COLO668 (cell line): ENCODE results near the gene THAP3.

Experiments used
- DNase-seq: peaks from one replicate; lab custom pipeline; 2025; ENCODE audit not compliant: unreplicated experiment; lab: John Stamatoyannopoulos, UW

Gene THAP3

DNA sequence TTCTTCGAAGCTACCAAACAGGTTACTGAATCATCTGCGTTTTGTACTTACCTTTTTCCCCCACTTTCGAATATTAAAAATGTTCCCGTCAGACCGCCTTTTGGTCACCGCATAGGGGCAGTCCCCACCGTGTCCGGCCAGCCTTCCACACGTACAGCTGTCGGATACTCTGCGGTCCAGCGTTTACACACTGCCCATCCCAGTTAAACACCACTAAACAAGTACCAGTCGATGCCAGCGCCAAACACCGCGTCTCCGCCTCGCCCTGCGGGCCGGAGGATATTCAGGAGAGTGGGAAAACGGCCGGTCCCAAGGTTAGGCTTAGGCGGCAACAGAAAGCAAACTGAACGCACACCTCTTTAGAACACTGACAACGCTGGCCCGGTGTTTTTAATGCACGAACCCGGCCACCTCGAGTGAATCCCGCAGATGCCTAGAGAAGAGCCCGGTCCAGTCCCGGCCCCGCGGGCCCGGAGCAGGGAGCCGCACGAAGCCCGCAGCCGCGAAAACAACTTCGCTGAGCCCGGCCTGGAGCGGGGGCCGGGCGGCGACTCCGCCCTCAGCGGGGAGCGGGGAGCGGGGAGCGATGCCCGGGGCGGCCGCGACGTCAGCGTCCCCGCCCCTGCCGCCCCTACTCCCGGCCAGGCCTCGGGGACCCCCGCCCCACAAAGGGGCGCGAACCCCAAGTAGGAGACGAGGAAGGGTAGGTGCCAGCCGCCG lies 11.9 kb upstream of the THAP3 start:
- DNase-seq = peak; percentile 89

DNA sequence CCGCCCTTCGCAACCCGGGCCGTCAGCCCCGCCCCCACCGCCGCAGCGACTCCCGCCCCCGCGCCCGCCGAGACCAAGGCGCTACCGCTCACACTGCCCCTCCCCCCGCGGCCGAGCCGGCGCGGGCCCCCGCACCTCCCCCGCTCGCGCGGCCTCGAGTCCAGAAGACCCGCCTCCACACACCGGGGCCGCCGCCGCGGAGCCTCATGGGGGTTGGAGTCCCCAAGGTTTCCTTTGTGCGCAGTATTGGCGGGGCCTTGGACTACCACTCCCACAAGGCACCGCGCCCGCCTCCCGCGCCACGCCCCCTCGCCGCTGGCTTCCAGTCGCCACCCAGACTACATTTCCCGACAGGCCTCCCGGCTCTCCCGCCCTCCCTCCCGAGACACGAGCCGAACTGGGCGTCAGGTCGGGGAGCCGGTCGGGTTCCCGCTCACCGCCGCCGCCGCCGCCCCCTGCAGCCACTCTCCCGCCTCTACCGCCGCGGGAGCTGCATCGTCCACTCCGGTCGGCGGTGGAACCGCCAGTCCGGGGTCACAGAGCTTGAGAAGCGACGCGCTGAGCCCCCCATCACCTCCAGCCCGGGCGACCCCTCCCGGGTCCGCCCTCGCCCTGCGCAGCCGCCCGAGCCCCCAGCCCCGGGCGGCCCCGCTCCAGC lies 11.2 kb upstream of the THAP3 start, which contains the start of gene PHF13:
Gene PHF13 (plus strand): TSS at position 371 of the 658 bp plus-strand sequence. CDS start 336 bp downstream, outside the sequence.
- peak; percentile 100 for DNase-seq

DNA sequence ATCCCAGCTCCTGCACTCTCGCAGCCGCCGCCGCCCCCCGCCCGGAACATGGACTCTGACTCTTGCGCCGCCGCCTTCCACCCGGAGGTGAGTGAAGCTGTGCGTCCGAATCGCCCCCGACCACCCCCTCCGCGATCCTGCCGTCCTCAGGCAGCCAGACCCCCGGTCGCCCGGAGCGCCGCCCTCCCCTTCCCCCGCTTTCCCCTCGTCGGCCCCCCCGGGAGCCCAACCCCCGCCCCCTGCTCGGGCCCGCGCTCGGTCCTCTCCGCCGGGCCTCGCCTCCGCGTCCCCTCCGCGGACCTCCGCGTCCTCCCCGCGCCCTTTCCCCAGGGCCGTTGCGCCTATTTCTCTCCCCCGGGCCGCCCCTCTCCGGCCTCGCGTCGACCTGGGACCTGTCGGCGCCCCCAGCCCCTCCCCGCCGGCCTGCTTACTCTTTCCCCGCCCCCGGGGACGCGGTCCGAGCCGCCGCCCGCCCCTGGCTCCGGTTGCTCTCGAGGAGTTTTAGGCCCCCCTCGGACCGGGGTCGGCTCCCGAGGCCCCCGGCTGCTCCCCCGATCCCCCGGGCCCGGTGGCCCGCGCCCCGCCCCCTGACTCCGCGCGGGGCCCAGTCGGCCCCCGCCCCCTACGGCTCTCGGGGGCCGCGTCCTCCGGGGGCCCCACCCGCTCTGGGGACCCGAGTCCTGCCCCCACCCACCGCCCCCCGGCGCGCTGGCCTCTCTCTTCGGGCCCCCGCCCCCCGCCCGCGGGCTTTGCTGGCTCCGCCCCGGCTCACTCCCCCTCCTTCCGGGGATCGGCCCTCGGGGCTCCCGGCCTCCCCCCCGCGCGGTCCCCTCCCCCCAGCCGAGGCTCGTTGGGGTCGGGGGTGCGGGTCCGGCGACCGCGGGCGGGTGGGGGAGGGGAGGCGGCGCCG lies 10.4 kb upstream of the THAP3 start:
- DNase-seq = peak; percentile 67

DNA sequence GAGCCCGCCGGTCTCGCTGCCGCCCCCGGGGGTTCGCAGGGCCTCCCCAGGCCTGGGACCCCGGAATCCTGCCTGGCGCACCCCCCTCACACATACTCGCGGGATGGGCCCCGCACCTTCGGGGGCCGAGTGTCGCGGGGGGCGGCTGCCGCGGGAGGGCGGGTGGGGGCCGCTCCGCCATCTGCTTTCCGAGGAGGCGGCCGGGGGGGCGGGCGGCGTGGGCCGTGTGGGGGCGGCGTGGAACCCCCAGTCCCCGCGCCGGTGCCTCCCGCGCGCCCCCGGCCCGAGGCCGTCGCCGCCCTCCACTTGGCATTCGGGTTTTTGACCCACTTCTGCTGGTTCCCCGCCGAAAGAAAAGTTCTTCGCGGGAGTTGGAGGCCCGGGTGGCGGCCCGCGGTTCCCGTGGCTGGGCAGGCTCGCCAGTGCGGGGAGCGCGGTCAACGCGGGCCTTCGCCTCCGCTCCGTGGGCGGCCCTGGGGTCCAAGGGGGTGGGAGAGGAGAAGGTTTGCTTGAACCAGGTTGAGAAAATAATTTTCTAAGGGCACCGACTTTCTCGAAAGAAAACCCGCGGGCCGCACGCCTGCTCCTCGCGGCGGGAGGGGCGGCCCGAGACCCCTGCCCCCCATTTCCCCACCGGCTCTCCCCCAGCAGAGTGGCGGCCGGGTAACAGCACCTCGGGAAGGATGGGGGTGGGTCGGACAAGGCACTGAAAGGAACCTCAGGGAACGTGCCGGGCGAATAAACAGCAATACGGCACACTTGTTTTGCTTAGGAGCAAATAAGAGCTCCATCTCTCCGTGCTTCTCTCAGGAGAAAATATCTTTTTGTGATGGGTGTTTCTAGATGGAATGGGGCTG lies 9.5 kb upstream of the THAP3 start:
- peak; percentile 20 for DNase-seq

DNA sequence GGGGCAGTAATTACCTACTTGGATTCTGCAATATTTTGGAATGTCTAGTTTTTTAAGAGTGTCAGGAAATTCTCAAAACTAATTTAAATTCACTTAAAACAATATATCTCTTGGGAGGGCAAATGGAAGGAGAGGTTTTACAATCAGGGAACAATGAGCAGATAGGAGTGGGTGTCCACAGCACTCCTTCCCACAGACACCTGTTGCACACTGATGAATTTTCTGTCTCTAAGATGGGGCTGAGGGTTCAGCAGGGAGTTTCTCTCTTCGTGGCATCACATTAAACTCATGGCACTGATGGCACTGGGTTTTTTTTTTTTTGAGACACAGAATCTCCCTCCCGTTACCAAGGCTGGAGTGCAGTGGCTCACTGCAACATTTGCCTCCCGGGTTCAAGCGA lies 5.6 kb upstream of the THAP3 start:
- no peak for DNase-seq

DNA sequence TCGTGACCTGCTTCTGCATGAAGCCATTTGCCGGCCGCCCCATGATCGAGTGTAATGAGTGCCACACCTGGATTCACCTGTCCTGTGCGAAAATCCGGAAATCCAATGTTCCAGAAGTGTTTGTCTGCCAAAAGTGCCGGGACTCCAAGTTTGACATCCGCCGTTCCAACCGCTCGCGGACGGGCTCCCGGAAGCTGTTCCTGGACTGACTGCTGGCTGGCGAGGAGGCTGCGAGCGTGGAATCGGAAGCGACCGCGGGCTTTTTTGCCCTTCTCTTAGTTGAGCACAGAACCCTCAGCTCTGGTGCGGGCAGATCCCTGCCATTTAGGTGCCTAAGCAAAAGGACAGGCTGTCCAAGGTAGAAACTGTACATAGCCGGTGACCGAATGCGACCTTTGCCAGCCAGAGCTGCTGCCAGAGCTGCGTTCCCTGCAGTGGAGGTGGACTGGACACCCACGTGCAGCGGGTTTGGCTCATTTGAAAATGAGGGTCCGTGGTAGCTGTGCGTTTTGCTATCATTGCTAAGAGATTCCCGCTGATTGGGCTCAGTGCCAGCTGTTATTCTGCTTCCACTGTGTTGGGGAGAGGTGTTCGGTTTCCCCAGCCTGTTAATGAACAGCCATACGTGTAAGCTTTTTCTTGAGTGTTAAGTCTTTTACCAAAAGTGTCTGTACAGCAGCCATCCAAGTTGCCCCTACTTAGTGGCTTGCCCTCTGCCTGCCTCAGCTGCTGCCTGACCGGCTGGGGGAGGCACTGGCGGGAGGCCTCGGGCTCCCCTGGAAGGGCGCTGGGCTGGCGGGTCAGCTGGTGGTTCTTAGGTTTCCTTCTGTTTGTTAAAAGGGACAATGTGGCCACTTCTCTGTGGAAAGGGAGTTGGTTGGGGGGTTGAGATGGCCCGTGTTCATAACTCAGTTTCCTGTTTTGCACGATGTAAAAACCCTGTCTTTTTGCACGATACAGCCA lies 3.0 kb upstream of the THAP3 start:
- no peak for DNase-seq

DNA sequence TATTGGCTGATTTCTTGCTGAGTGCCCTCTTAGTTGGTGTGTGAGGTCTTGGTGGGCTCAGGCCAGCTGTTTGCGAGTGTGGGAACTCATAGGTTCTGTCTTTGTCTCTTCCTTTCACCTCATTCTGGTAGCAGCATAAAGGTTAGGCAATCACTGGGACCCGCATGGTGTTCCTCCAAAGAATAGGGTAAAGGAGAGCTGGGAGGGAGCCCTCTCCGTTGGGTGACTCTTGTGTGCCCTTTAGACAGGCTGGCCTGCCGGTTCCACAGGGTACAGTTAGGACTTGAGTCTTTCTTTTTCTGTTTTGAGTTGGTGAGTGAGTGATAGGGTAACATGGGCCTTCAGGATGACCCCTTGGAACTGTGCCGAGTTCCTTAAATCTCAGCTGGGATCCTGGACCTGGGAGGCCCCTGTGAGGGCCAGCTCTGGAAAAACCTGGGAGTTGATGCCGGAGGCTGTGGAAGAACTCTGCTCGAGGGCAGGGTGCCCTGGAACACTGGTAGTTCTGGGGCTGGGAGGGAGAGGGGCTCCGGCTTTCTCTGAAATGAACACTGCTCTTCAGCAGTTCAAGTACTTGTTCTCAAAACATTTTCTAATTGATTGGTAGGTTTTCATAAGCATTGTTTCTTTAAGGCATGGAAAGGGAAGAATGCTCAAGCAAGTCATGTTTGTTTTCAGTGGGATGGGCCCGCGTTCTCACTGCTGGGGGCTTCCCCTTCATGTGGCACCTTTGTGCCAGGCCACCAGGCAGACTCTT lies 2.1 kb upstream of the THAP3 start:
- DNase-seq = no peak

DNA sequence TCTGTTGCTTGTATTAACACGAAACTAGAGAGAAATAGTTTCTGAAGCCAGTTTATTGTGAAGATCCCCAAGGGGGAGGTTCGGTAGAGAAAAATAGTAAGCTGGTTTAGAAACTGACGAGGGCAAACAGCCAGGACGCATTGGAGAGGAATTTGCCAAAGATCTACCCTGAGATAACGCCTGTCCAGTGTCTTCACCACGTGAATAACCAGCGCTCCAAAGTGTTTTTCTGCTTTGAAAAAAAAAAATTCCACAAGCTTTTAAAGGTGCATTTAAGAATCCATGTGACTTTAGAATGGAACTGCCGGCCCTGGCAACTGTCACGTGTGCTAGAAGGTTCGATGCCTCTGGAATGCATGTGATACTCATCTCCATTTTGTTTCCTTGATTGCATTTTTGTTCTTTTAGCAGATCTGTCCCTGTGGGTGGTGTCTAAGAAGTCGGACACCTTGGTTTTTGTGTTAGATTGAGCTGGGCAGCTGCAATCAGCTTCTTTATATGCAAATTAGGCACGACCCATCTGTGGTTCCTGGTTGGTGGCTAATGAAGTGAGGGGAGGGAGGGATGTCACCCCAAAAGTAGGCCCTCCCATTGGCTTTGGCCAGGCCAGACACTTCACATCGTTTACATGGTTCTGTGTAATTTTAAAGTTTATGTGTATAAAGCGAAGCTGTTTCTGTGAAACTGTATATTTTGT lies 1.3 kb upstream of the THAP3 start:
- DNase-seq = no peak

DNA sequence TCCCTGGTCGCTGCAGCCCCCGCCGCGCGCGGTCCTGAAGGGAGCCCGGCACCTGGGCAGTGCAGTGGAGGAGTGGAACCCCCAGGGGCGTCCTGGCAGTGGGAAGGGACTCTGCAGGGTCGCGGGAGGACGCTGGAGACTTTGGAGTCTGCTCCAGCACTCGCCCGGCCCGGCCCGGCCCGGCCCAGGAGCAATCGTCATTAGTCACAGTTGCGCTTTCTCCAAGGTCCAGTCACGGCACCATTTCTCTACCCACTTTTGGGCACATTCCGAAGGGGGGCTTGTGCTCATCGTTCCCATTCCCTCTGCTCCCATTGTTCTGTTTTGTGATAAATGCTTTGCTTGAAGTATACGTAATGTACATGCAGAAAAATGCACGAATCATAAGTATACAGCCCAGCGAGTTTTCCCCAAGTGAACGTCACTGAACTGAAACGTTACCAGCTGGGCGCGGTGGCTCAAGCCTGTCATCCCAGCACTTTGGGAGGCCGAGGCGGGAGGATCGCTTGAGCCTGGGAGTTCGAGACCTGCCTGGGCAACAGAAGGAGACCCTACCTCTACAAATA lies 999 bp downstream of the THAP3 start:
- DNase-seq = no peak

DNA sequence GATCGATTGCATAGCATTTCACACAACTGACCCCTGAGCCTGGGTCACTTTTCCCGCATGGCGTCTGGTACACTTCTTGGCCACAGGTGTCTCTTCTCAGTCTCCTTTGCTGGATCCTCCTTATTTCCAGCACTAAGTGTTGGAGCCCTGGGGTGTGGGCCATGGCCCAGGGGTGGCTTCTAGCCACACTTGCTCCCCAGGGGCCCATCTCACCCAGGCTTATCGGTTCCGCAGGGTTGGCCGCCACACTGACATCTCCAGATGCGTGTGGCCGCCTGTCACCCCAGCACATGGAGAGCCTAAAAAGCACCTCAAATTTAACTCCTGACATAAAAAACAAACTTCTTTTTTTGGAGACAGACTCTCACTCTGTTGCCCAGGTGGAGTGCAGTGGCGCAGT lies 2.4 kb downstream of the THAP3 start:
- no peak for DNase-seq

DNA sequence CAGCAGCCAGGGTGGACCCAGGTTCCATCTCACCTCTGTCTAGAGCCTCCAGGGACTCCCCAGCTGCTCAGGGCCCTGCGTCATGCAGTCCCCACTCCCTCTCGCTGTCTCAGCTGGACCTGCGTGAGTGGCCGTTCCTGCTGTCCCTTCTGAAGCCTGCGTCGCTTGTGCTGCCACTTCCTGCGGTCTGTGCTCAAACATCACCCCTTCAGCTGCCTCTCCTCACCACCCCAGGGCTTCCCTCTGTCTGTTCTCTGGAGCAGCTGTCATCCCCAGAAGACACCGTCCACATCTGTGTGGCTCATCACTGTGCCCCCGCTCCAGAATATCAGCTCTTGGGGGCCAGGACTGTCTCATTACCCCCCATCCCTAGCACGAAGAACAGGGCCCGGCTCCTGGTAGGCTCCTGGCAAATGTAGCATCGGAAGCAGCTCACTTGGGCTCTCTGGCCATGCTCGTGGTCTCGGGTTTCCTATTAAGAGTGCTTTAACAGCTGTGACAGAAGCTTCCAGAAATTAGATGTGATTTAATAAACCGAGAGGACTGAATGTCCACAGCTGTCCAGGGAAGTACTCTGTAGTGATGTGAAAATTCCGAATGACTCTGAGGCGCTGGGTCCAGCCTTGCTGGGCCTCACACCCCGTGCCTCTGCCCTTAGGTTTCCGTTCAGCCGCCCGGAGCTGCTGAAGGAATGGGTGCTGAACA lies 3.3 kb downstream of the THAP3 start:
- no peak for DNase-seq

DNA sequence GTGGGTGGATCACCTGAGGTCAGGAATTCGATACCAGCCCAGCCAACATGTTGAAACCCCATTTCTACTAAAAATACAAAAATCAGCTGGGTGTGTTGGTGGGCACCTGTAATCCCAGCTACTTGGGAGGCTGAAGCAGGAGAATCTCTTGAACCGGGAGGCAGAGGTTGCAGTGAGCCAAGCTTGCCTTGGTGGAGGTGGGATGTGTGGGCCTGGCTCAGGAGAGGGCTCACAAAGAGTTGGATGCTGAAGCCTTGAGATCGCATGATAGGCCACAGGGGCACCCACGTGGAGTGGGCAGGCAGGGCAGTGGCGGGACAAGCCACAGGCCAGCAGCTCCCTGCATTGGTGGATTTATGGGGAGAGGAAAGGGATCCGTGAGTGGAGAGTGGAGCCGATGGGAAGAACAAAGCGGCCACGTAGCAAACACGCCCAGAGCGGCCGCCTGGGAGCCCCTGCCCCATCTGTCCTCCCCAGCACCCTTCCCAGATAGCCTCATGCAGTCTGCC lies 4.4 kb downstream of the THAP3 start:
- DNase-seq = no peak

DNA sequence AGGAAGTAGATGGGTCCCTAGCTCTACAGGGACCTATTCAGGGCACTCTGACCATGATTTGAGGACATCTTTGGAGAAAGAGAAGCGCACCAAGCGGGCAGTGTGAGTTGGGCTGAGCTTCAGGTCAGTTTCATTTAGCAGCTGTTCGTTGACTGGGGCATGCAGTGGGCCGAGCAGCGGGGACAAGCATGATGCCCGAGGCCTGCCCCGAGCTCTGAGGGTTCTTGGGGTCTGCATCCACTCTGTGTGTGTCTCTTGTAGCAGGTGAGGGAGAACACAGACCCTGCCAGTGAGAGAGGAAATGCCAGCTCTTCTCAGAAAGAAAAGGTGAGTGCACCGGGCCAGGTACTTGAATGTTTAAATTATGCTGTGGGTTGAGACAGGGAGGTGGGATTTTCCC lies 5.4 kb downstream of the THAP3 start:
- no peak for DNase-seq

DNA sequence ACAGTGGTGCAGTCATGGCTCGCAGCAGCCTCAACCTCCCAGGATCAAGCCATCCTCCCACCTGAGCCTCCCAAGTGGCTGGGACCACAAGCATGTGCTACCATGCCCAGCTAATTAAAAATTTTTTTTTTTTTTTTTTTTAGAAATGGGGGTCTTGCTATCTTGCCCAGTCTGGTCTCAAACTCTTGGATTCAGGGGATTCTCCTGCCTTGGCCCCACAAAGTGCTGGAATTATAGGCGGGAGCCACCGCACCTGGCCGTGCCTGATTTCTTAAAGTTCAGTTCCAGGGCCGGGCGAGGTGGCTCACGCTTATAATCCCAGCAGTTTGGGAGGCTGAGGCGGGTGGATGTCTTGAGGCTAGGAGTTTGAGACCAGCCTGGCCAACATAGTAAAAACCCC lies 6.4 kb downstream of the THAP3 start:
- no peak for DNase-seq

DNA sequence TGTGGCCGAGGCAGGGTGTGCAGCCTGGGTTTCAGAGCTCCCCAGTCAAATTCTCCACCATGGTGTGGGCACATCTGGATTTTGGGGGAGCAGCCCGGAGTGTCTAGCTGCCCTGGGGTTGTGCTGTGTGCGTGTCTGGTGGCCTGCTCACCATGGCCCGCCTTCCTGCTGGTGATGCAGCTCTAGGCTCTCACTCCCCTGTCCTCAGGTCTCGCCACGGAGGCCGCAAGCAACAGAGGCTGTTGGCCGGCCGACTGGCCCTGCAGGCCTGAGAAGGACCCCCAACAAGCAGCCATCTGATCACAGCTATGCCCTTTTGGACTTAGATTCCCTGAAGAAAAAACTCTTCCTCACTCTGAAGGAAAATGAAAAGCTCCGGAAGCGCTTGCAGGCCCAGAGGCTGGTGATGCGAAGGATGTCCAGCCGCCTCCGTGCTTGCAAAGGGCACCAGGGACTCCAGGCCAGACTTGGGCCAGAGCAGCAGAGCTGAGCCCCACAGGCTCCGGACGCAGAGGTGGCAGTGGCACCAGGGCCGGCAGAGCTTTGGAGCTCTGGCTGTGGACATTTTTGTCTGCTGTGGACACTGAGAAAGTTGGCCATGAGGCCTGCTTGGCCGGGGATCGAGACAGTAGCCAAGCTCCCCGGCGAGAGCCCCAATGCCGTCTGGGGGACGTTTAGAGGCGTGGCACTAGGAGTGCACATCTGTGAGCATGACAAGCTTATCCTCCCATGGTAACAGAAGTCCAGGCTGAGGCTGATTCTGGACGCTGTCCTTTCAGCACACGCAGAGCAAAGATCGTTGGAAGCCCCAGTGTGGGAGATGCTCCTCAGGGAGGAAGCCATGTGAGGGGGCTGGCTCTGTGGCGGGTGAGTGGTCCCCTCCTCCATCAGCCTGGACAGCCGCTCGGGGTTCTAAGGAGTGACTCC lies 8.2 kb downstream of the THAP3 start:
- DNase-seq = no peak
